ENCODE results near the gene FRMD3.

FRMD3 gene

DNA sequence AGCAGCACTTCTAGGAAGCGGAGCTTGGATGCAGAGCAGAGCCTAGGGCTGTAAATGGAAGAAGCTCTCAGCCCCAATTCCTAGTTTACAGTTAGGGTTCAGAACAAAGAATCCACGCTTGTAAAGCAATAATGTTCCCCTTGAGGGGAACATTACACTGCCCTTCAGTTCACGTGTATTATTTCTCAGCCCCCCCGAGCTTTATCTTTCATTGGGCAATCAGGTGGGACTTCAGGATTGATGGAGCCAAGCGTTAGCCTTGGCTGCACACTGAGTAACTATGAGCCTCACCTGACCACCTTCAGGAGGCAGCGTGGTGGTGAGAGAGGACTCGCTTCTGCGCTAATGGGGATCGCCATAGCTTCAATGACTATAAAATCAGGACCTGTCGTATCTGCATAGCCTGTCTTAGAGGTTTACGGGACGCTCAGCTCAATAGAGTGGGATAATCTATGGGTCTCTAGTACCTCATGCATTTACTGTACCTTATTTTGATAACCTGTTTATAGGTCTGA, 318.2 kb downstream of the FRMD3 start:
- H3K36me3 ChIP-seq (ENCODE audit: insufficient read depth) = no peaks in the 10 kb centered on the region
- H3K4me2 ChIP-seq = no peak overlapping the region
- no peaks in the 10 kb centered on the region for H3K4me1 ChIP-seq (ENCODE audit: low read depth, poor library complexity, severe bottlenecking)
- no peak overlapping the region for H3K9ac ChIP-seq
- H3K4me3 ChIP-seq (IDR thresholded peaks at IDR 0.05; ENCODE audit: insufficient read depth, low read depth, low read length) = no peak overlapping the region
- H2AFZ ChIP-seq (ENCODE audit: low read depth) = no peak overlapping the region
- H3K79me2 ChIP-seq (ENCODE audit: insufficient read depth, low read depth) = no peaks in the 10 kb centered on the region
- H4K20me1 ChIP-seq (ENCODE audit: insufficient read depth) = no peaks in the 10 kb centered on the region
- no peak for TF ChIP-seq CTCF (conservative IDR thresholded peaks at IDR 0.05; ENCODE audit: low read depth, low read length)
- no peak overlapping the region for H3K27ac ChIP-seq
- no peaks in the 10 kb centered on the region for H3K27me3 ChIP-seq (ENCODE audit: insufficient read depth, low read depth)

DNA sequence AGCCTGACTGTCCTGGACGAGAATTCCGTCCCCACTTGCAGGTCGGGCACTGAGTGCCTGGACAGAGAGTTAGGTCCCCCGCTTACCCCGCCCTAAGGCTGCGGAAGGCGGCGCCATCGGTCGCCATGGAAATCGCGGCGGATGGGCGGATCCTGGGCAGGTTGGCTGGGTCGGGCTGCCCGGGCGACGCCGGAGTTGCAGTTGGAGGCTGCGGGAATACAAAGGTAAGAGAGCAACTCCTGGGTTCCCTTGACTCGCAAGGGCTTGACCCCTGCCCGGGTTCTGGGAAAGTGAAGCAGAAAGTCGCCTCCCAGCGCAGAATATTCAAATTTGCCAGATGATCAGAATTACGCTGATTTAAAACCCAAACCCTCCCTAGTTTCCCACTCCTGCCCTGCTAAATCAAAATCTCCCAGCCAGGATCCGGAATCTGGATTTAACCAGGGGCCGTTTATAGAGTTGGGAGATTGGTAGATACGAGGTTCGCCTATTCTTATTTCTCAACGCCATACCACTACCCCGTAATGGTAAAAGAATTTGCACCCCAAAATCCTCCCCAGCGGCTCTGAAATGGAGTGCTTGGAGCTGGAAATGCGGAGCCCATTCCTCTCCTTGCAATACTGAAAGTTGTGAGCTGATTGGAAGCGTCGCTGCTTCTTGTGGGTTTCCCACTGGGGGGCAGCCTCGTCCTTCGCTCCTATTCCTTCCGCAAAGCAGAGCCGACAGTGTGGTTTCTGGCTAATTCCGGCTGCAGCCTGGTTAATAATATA, 318.9 kb downstream of the FRMD3 start:
- H3K9ac ChIP-seq = no peak overlapping the region
- no peak overlapping the region for H3K4me2 ChIP-seq
- no peaks in the 10 kb centered on the region for H3K27me3 ChIP-seq (ENCODE audit: insufficient read depth, low read depth)
- H2AFZ ChIP-seq (ENCODE audit: low read depth) = no peak overlapping the region
- H3K36me3 ChIP-seq (ENCODE audit: insufficient read depth) = no peaks in the 10 kb centered on the region
- H3K27ac ChIP-seq = no peak overlapping the region
- H3K79me2 ChIP-seq (ENCODE audit: insufficient read depth, low read depth) = no peaks in the 10 kb centered on the region
- H3K4me1 ChIP-seq (ENCODE audit: low read depth, poor library complexity, severe bottlenecking) = no peaks in the 10 kb centered on the region
- H4K20me1 ChIP-seq (ENCODE audit: insufficient read depth) = no peaks in the 10 kb centered on the region
- TF ChIP-seq CTCF (conservative IDR thresholded peaks at IDR 0.05; ENCODE audit: low read depth, low read length) = no peak
- no peak overlapping the region for H3K4me3 ChIP-seq (IDR thresholded peaks at IDR 0.05; ENCODE audit: insufficient read depth, low read depth, low read length)

GRCh38 chr9:83218411-83219090, 319.6 kb downstream of the FRMD3 start:
- no peak overlapping the region for H2AFZ ChIP-seq (ENCODE audit: low read depth)
- H3K4me2 ChIP-seq = no peak overlapping the region
- TF ChIP-seq CTCF (conservative IDR thresholded peaks at IDR 0.05; ENCODE audit: low read depth, low read length) = no peak

GRCh38 chr9:83209188-83209731, 328.9 kb downstream of the FRMD3 start:
- no peaks in the 10 kb centered on the region for H3K79me2 ChIP-seq (ENCODE audit: insufficient read depth, low read depth)
- no peak overlapping the region for H3K4me3 ChIP-seq (IDR thresholded peaks at IDR 0.05; ENCODE audit: insufficient read depth, low read depth, low read length)
- no peaks in the 10 kb centered on the region for H3K27me3 ChIP-seq (ENCODE audit: insufficient read depth, low read depth)
- H3K36me3 ChIP-seq (ENCODE audit: insufficient read depth) = no peaks in the 10 kb centered on the region
- no peaks in the 10 kb centered on the region for H4K20me1 ChIP-seq (ENCODE audit: insufficient read depth)
- no peak overlapping the region for H3K4me2 ChIP-seq
- no peak for TF ChIP-seq CTCF (conservative IDR thresholded peaks at IDR 0.05; ENCODE audit: low read depth, low read length)
- H3K27ac ChIP-seq = no peak overlapping the region
- H2AFZ ChIP-seq (ENCODE audit: low read depth) = no peak overlapping the region
- no peak overlapping the region for H3K9ac ChIP-seq
- no peaks in the 10 kb centered on the region for H3K4me1 ChIP-seq (ENCODE audit: low read depth, poor library complexity, severe bottlenecking)

More at GRCh38 chr9:83218411-83219090, 319.6 kb downstream of the FRMD3 start:
- no peaks in the 10 kb centered on the region for H3K79me2 ChIP-seq (ENCODE audit: insufficient read depth, low read depth)
- H3K4me1 ChIP-seq (ENCODE audit: low read depth, poor library complexity, severe bottlenecking) = no peaks in the 10 kb centered on the region
- H3K4me3 ChIP-seq (IDR thresholded peaks at IDR 0.05; ENCODE audit: insufficient read depth, low read depth, low read length) = no peak overlapping the region
- H3K27me3 ChIP-seq (ENCODE audit: insufficient read depth, low read depth) = no peaks in the 10 kb centered on the region
- H3K27ac ChIP-seq = no peak overlapping the region
- H3K36me3 ChIP-seq (ENCODE audit: insufficient read depth) = no peaks in the 10 kb centered on the region
- H3K9ac ChIP-seq = no peak overlapping the region
- no peaks in the 10 kb centered on the region for H4K20me1 ChIP-seq (ENCODE audit: insufficient read depth)

Measured in KMS-11 (cell line).